BLaER1 treated with 17β-estradiol and CSF1 and Interleukin-3, amounts not matched to agents 10 nM and 100 nM (cell line): ENCODE measurements around the gene MYZAP.

Experiments used
- H3K27ac ChIP-seq, 11 experiments: shearing (Covaris generic); formaldehyde crosslinking; 2 replicates each; pipeline ENCODE4 v1.8.1; 2022
- H3K27me3 ChIP-seq, 11 experiments: shearing (Covaris generic); formaldehyde crosslinking; 2 replicates each; pipeline ENCODE4 v1.8.1; 2022
- H3K36me3 ChIP-seq, 11 experiments: shearing (Covaris generic); formaldehyde crosslinking; 2 replicates each; pipeline ENCODE4 v1.8.1; 2022
- H3K4me1 ChIP-seq, 10 experiments: shearing (Covaris generic); formaldehyde crosslinking; 2 replicates each; pipeline ENCODE4 v1.8.1; 2022
- H3K4me2 ChIP-seq, 11 experiments: shearing (Covaris generic); formaldehyde crosslinking; 2 replicates each; pipeline ENCODE4 v1.8.1; 2022
- H3K4me3 ChIP-seq, 10 experiments: shearing (Covaris generic); formaldehyde crosslinking; 2 replicates each; pipeline ENCODE4 v1.8.1; 2022
- H3K9ac ChIP-seq, 11 experiments: shearing (Covaris generic); formaldehyde crosslinking; 2 replicates each; pipeline ENCODE4 v1.8.1; 2022
- H3K9me3 ChIP-seq, 11 experiments: shearing (Covaris generic); formaldehyde crosslinking; replicated peaks in 1 of 11; 2 replicates each; pipeline ENCODE4 v1.8.1; 2022
- H4K20me1 ChIP-seq, 11 experiments: shearing (Covaris generic); formaldehyde crosslinking; 2 replicates each; pipeline ENCODE4 v1.8.1; 2022
- Cebpa-rat ChIP-seq, 11 experiments: shearing (Covaris generic); IDR thresholded peaks; 2 replicates each; pipeline ENCODE4 v1.8.1; 2022

MYZAP gene, protein sequence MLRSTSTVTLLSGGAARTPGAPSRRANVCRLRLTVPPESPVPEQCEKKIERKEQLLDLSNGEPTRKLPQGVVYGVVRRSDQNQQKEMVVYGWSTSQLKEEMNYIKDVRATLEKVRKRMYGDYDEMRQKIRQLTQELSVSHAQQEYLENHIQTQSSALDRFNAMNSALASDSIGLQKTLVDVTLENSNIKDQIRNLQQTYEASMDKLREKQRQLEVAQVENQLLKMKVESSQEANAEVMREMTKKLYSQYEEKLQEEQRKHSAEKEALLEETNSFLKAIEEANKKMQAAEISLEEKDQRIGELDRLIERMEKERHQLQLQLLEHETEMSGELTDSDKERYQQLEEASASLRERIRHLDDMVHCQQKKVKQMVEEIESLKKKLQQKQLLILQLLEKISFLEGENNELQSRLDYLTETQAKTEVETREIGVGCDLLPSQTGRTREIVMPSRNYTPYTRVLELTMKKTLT

GRCh38 chr15:57591822-57592367 is at the start of gene MYZAP:
TSS of gene MYZAP (plus strand) at chr15:57591904. CDS start at chr15:57592035, 131 bp downstream.
- Histone ChIP-seq H3K4me1 (peaks cover 7 to 55% (median 19%) of the 10 kb centered on the region in 10 experiments; a peak in 19 of 20 replicates), H3K9me3 (peaks cover 0 to 27% (median 15%) of the 10 kb centered on the region in 11 experiments; a peak in 18 of 22 replicates), H4K20me1 (no peaks in the 10 kb centered on the region), H3K36me3 (no peaks in the 10 kb centered on the region), H3K4me2 (peak within 1 kb of the TSS in 1 of 11 experiments; percentile 71; a peak in 2 of 22 replicates), H3K4me3 (no peak within 1 kb of the TSS), H3K27me3 (peaks cover 10 to 31% (median 24%) of the 10 kb centered on the region in 11 experiments), H3K27ac (no peak within 1 kb of the TSS), H3K9ac (no peak within 1 kb of the TSS)
- TF ChIP-seq Cebpa-rat (IDR thresholded peaks at IDR 0.05) = no peak

DNA sequence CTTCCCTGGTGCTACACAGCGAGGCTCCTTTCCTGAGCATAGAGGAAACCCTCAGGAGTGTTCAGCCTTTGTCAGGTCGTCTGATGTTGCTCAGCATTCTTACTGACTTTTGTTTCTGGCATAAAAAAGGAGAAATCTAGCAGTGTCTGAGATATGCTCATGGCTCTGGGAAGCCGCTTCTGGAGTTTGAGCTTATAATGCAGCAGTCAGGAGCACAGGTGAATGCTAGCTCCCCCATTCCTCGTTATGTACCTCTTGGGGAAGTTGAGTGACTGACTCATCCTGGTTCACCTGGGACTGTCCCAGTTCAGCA is 49.2 kb upstream of the MYZAP start:
- no peak overlapping the region for H3K4me2 ChIP-seq
- no peak for TF ChIP-seq Cebpa-rat (IDR thresholded peaks at IDR 0.05)
- no peak overlapping the region for H3K9ac ChIP-seq

GRCh38 chr15:57544848-57545480 is 46.7 kb upstream of the MYZAP start:
- Histone ChIP-seq H3K27me3 (no peaks in the 10 kb centered on the region), H3K9ac (no peak overlapping the region), H3K9me3 (peaks cover 6 to 11% (median 7%) of the 10 kb centered on the region in 11 experiments; a peak in 19 of 22 replicates), H3K27ac (no peak overlapping the region), H3K4me1 (peaks cover 0 to 7% (median 3%) of the 10 kb centered on the region in 10 experiments; a peak in 5 of 20 replicates), H4K20me1 (no peaks in the 10 kb centered on the region), H3K4me3 (no peak overlapping the region), H3K36me3 (no peaks in the 10 kb centered on the region), H3K4me2 (no peak overlapping the region)
- no peak for TF ChIP-seq Cebpa-rat (IDR thresholded peaks at IDR 0.05)

More for the DNA sequence above, 49.2 kb upstream of the MYZAP start:
- Histone ChIP-seq H4K20me1 (no peaks in the 10 kb centered on the region), H3K27me3 (no peaks in the 10 kb centered on the region), H3K36me3 (no peaks in the 10 kb centered on the region), H3K4me1 (peaks cover 4 to 16% (median 10%) of the 10 kb centered on the region in 10 experiments), H3K4me3 (no peak overlapping the region), H3K9me3 (peaks cover 7 to 15% (median 8%) of the 10 kb centered on the region in 11 experiments; a peak in 19 of 22 replicates), H3K27ac (no peak overlapping the region)

DNA sequence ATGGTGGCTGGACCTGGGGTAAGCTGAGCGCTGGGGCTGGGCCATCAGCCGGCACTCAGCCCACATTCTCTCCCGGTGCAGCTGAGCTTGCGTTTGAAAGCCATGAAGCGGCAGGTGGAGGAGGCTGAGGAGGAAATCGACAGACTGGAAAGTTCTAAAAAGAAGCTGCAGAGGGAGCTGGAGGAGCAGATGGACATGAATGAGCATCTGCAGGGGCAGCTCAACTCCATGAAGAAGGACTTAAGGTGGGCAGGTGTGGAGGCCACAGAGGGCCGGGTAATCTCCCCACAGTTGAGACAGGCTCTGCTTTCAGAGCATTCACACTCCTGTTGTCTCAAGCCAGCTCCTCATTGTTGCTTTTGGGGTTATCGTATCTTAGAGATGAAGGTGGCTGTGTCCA is 45.7 kb upstream of the MYZAP start:
- H3K27me3 ChIP-seq = no peaks in the 10 kb centered on the region
- no peaks in the 10 kb centered on the region for H4K20me1 ChIP-seq
- H3K36me3 ChIP-seq = no peaks in the 10 kb centered on the region
- no peak overlapping the region for H3K4me3 ChIP-seq
- no peak overlapping the region for H3K27ac ChIP-seq
- no peak for TF ChIP-seq Cebpa-rat (IDR thresholded peaks at IDR 0.05)
- H3K4me1 ChIP-seq = peaks cover 0 to 13% (median 3%) of the 10 kb centered on the region in 10 experiments; a peak in 7 of 20 replicates
- peaks cover 0 to under 1% (median 0%) of the 10 kb centered on the region in 11 experiments; a peak in 1 of 22 replicates for H3K9me3 ChIP-seq
- no peak overlapping the region for H3K4me2 ChIP-seq
- H3K9ac ChIP-seq = no peak overlapping the region

DNA sequence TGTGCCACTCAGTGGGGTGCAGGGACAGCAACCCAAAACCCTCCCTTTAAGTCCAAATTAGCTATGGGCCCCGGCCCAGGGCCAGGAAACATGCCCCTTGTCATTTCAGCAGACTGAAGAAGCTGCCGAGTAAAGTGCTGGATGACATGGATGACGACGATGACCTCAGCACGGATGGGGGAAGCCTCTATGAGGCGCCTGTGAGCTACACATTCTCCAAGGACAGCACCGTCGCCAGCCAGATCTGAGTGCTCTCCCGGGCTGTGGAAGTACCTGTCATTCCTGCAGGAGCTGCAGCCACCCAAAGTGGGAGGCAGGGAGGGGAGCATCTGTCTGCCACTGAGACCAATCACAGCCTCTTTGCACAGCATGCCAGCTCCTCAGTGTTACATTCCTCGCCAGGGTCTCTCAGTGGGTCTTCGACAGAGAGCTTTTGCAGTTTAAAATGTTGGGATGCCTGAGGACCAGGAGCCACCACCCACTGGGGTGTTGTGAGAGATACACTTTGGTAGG is 44.4 kb upstream of the MYZAP start:
- Histone ChIP-seq H3K36me3 (no peaks in the 10 kb centered on the region), H3K27ac (no peak overlapping the region), H3K4me1 (peaks cover 0 to 17% (median 3%) of the 10 kb centered on the region in 10 experiments; a peak in 7 of 20 replicates), H4K20me1 (no peaks in the 10 kb centered on the region), H3K4me2 (no peak overlapping the region), H3K4me3 (no peak overlapping the region), H3K9me3 (no peaks in the 10 kb centered on the region), H3K27me3 (no peaks in the 10 kb centered on the region), H3K9ac (no peak overlapping the region)
- TF ChIP-seq Cebpa-rat (IDR thresholded peaks at IDR 0.05) = no peak

DNA sequence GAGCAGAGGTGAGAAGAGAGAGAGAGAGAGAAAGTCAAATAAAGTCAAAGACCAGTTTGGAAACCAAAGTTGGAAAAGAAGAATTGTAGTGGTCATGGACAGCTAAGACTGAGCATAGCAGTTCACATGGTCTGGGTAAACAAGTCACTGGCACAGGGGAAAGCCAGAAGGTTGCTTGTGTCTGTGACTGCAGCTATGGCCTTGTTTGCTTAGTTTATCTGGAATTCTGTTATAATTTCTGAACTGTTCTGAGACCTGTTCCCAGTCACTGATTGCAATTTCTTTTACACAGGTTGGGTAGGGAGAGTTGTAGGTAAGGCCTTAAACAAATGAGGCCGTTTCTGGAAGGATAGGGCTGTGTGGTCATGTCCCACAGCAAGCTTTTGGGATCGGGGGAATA is 43.4 kb upstream of the MYZAP start:
- no peak for TF ChIP-seq Cebpa-rat (IDR thresholded peaks at IDR 0.05)
- no peak overlapping the region for H3K4me3 ChIP-seq
- no peaks in the 10 kb centered on the region for H3K36me3 ChIP-seq
- H3K4me2 ChIP-seq = peak overlapping the region in 2 of 11 experiments; percentile 14 to 20; a peak in 2 of 22 replicates
- peaks cover 0 to 17% (median 3%) of the 10 kb centered on the region in 10 experiments; a peak in 7 of 20 replicates for H3K4me1 ChIP-seq
- no peak overlapping the region for H3K9ac ChIP-seq
- H3K27ac ChIP-seq = no peak overlapping the region
- H4K20me1 ChIP-seq = no peaks in the 10 kb centered on the region
- no peaks in the 10 kb centered on the region for H3K9me3 ChIP-seq
- no peaks in the 10 kb centered on the region for H3K27me3 ChIP-seq

- Histone ChIP-seq H3K9me3 (no peaks in the 10 kb centered on the region), H3K4me2 (peak overlapping the region in 2 of 11 experiments; percentile 14 to 20; a peak in 2 of 22 replicates), H3K9ac (no peak overlapping the region), H3K27me3 (no peaks in the 10 kb centered on the region), H4K20me1 (no peaks in the 10 kb centered on the region), H3K4me3 (no peak overlapping the region), H3K4me1 (peaks cover 0 to 17% (median under 1%) of the 10 kb centered on the region in 10 experiments; a peak in 5 of 20 replicates), H3K36me3 (no peaks in the 10 kb centered on the region), H3K27ac (no peak overlapping the region)
- TF ChIP-seq Cebpa-rat (IDR thresholded peaks at IDR 0.05) = no peak
These were observed 42.9 kb upstream of the MYZAP start for GRCh38 chr15:57548835-57549234.

GRCh38 chr15:57549935-57550334 is 41.8 kb upstream of the MYZAP start:
- no peaks in the 10 kb centered on the region for H4K20me1 ChIP-seq
- no peak overlapping the region for H3K9ac ChIP-seq
- no peak overlapping the region for H3K27ac ChIP-seq
- no peak for TF ChIP-seq Cebpa-rat (IDR thresholded peaks at IDR 0.05)
- H3K36me3 ChIP-seq = no peaks in the 10 kb centered on the region
- H3K9me3 ChIP-seq = no peaks in the 10 kb centered on the region
- peaks cover 0 to 17% (median 0%) of the 10 kb centered on the region in 10 experiments; a peak in 4 of 20 replicates for H3K4me1 ChIP-seq
- no peak overlapping the region for H3K4me2 ChIP-seq
- H3K27me3 ChIP-seq = no peaks in the 10 kb centered on the region
- H3K4me3 ChIP-seq = no peak overlapping the region

- peak overlapping the region in 2 of 11 experiments; percentile 32 to 62; a peak in 3 of 22 replicates for H3K4me2 ChIP-seq
- no peak overlapping the region for H3K27ac ChIP-seq
- no peak for TF ChIP-seq Cebpa-rat (IDR thresholded peaks at IDR 0.05)
- no peaks in the 10 kb centered on the region for H4K20me1 ChIP-seq
- no peak overlapping the region for H3K4me3 ChIP-seq
- peaks cover 0 to 17% (median 0%) of the 10 kb centered on the region in 10 experiments; a peak in 4 of 20 replicates for H3K4me1 ChIP-seq
- H3K9ac ChIP-seq = no peak overlapping the region
- H3K27me3 ChIP-seq = no peaks in the 10 kb centered on the region
- H3K36me3 ChIP-seq = no peaks in the 10 kb centered on the region
- no peaks in the 10 kb centered on the region for H3K9me3 ChIP-seq
These were observed 41.1 kb upstream of the MYZAP start for GRCh38 chr15:57550640-57551039.
